ENCODE measurements around the gene PARS2. TPM values are rescaled to one million over a fixed set of nuclear protein-coding genes. Genes with fewer than 3 reads are reported as not detected.

Gene PARS2
- total RNA-seq (6.4 TPM), polyA plus RNA-seq (ENCODE audit: insufficient read depth in 1 of 8, insufficient read length in 8 of 8, low replicate concordance in 1 of 8) (1 to 10 TPM; 4.1 to 5.5 (median 4.6) TPM)
- long read RNA-seq, donor 1, partial matches to known transcripts = 0 of 1 reads
- long read RNA-seq, donor 1, other reads (novel, unspliced or antisense) = 0 of 1 reads
- long read RNA-seq, donor 2 = 0 reads
- long read RNA-seq, donor 3, partial matches to known transcripts = 0 of 3 reads
- long read RNA-seq, donor 3, other reads (novel, unspliced or antisense) = 0 of 3 reads
- long read RNA-seq, donor 4, partial matches to known transcripts = 0 of 2 reads
- long read RNA-seq, donor 4, other reads (novel, unspliced or antisense) = 0 of 2 reads
- long read RNA-seq, donor 5, partial matches to known transcripts = 0 of 4 reads
- long read RNA-seq, donor 5, other reads (novel, unspliced or antisense) = 0 of 4 reads
- long read RNA-seq, donor 6, partial matches to known transcripts = 0 of 2 reads
- long read RNA-seq, donor 6, other reads (novel, unspliced or antisense) = 0 of 2 reads
- long read RNA-seq, donor 7, partial matches to known transcripts = 0 of 4 reads
- long read RNA-seq, donor 7, other reads (novel, unspliced or antisense) = 0 of 4 reads
- long read RNA-seq, donor 8, partial matches to known transcripts = 0 of 4 reads
- long read RNA-seq, donor 8, other reads (novel, unspliced or antisense) = 0 of 4 reads
- long read RNA-seq, donor 9, partial matches to known transcripts = 0 of 4 reads
- long read RNA-seq, donor 9, other reads (novel, unspliced or antisense) = 0 of 4 reads
- long read RNA-seq, donor 10, partial matches to known transcripts = 0 of 4 reads
- long read RNA-seq, donor 10, other reads (novel, unspliced or antisense) = 0 of 4 reads
- long read RNA-seq, donor 11, partial matches to known transcripts = 0 of 2 reads
- long read RNA-seq, donor 11, other reads (novel, unspliced or antisense) = 0 of 2 reads

- Histone ChIP-seq H3K36me3 (ENCODE audit: control insufficient read depth, insufficient read depth, low read length) (no peaks in the 10 kb centered on the region), H3K9me3 (replicated peaks; ENCODE audit: control insufficient read depth, low read depth, low read length) (no peaks in the 10 kb centered on the region), H3K27ac (ENCODE audit: low read length) (peak within 1 kb of the TSS; percentile 78), H3K27me3 (ENCODE audit: control insufficient read depth, insufficient read depth, low read length) (no peaks in the 10 kb centered on the region), H3K4me3 (ENCODE audit: low read length) (peak within 1 kb of the TSS; percentile 92), H3K4me1 (ENCODE audit: control insufficient read depth, insufficient read depth, low read length) (peaks cover 11% of the 10 kb centered on the region)
- WGBS (ENCODE audit: insufficient coverage) = under 1% methylated on average over 51 of the region's 57 CpGs
- DNase-seq = peak; percentile 100
Measured at GRCh38 chr1:54764133-54764921, at the start of gene PARS2. TSS of gene PARS2 (minus strand) at chr1:54764523. CDS start at chr1:54759161, 5,362 bp downstream.

GRCh38 chr1:54814126-54814498 lies 49.8 kb upstream of the PARS2 start:
- Histone ChIP-seq H3K36me3 (ENCODE audit: control insufficient read depth, insufficient read depth, low read length) (no peaks in the 10 kb centered on the region), H3K4me1 (ENCODE audit: control insufficient read depth, insufficient read depth, low read length) (no peaks in the 10 kb centered on the region), H3K27ac (ENCODE audit: low read length) (no peak overlapping the region), H3K9me3 (replicated peaks; ENCODE audit: control insufficient read depth, low read depth, low read length) (no peaks in the 10 kb centered on the region), H3K4me3 (ENCODE audit: low read length) (no peak overlapping the region), H3K27me3 (ENCODE audit: control insufficient read depth, insufficient read depth, low read length) (peaks cover 7% of the 10 kb centered on the region)
- no peak for DNase-seq
- 64% methylated on average over 2 of the region's 10 CpGs for WGBS (ENCODE audit: insufficient coverage)

GRCh38 chr1:54813485-54814125 lies 49.3 kb upstream of the PARS2 start:
- no peak overlapping the region for H3K4me3 ChIP-seq (ENCODE audit: low read length)
- H3K36me3 ChIP-seq (ENCODE audit: control insufficient read depth, insufficient read depth, low read length) = no peaks in the 10 kb centered on the region
- H3K27ac ChIP-seq (ENCODE audit: low read length) = no peak overlapping the region
- 53% methylated on average over 9 of the region's 13 CpGs for WGBS (ENCODE audit: insufficient coverage)
- no peaks in the 10 kb centered on the region for H3K9me3 ChIP-seq (replicated peaks; ENCODE audit: control insufficient read depth, low read depth, low read length)
- no peaks in the 10 kb centered on the region for H3K4me1 ChIP-seq (ENCODE audit: control insufficient read depth, insufficient read depth, low read length)
- peaks cover 7% of the 10 kb centered on the region for H3K27me3 ChIP-seq (ENCODE audit: control insufficient read depth, insufficient read depth, low read length)
- no peak for DNase-seq

GRCh38 chr1:54812801-54813484 lies 48.6 kb upstream of the PARS2 start:
- no peak for DNase-seq
- Histone ChIP-seq H3K4me1 (ENCODE audit: control insufficient read depth, insufficient read depth, low read length) (no peaks in the 10 kb centered on the region), H3K4me3 (ENCODE audit: low read length) (no peak overlapping the region), H3K27ac (ENCODE audit: low read length) (no peak overlapping the region), H3K27me3 (ENCODE audit: control insufficient read depth, insufficient read depth, low read length) (peaks cover 7% of the 10 kb centered on the region), H3K9me3 (replicated peaks; ENCODE audit: control insufficient read depth, low read depth, low read length) (no peaks in the 10 kb centered on the region), H3K36me3 (ENCODE audit: control insufficient read depth, insufficient read depth, low read length) (no peaks in the 10 kb centered on the region)
- 78% methylated on average over 8 of the region's 13 CpGs for WGBS (ENCODE audit: insufficient coverage)

- H3K4me1 ChIP-seq (ENCODE audit: control insufficient read depth, insufficient read depth, low read length) = no peaks in the 10 kb centered on the region
- H3K27me3 ChIP-seq (ENCODE audit: control insufficient read depth, insufficient read depth, low read length) = peaks cover 7% of the 10 kb centered on the region
- H3K9me3 ChIP-seq (replicated peaks; ENCODE audit: control insufficient read depth, low read depth, low read length) = no peaks in the 10 kb centered on the region
- H3K4me3 ChIP-seq (ENCODE audit: low read length) = no peak overlapping the region
- no peaks in the 10 kb centered on the region for H3K36me3 ChIP-seq (ENCODE audit: control insufficient read depth, insufficient read depth, low read length)
- DNase-seq = no peak
- 62% methylated on average over 10 of the region's 18 CpGs for WGBS (ENCODE audit: insufficient coverage)
- no peak overlapping the region for H3K27ac ChIP-seq (ENCODE audit: low read length)
Measured at GRCh38 chr1:54811739-54812655, 47.7 kb upstream of the PARS2 start.

GRCh38 chr1:54811066-54811465 lies 46.7 kb upstream of the PARS2 start:
- no peak overlapping the region for H3K4me3 ChIP-seq (ENCODE audit: low read length)
- no peaks in the 10 kb centered on the region for H3K4me1 ChIP-seq (ENCODE audit: control insufficient read depth, insufficient read depth, low read length)
- H3K27ac ChIP-seq (ENCODE audit: low read length) = no peak overlapping the region
- no peaks in the 10 kb centered on the region for H3K36me3 ChIP-seq (ENCODE audit: control insufficient read depth, insufficient read depth, low read length)
- 87% methylated on average over 5 of the region's 5 CpGs for WGBS (ENCODE audit: insufficient coverage)
- peaks cover 5% of the 10 kb centered on the region for H3K27me3 ChIP-seq (ENCODE audit: control insufficient read depth, insufficient read depth, low read length)
- H3K9me3 ChIP-seq (replicated peaks; ENCODE audit: control insufficient read depth, low read depth, low read length) = no peaks in the 10 kb centered on the region
- no peak for DNase-seq

- H3K4me3 ChIP-seq (ENCODE audit: low read length) = no peak overlapping the region
- WGBS (ENCODE audit: insufficient coverage) = 23% methylated on average over 11 of the region's 13 CpGs
- no peaks in the 10 kb centered on the region for H3K4me1 ChIP-seq (ENCODE audit: control insufficient read depth, insufficient read depth, low read length)
- no peaks in the 10 kb centered on the region for H3K9me3 ChIP-seq (replicated peaks; ENCODE audit: control insufficient read depth, low read depth, low read length)
- peaks cover 4% of the 10 kb centered on the region for H3K27me3 ChIP-seq (ENCODE audit: control insufficient read depth, insufficient read depth, low read length)
- peak; percentile 52 for DNase-seq
- no peaks in the 10 kb centered on the region for H3K36me3 ChIP-seq (ENCODE audit: control insufficient read depth, insufficient read depth, low read length)
- no peak overlapping the region for H3K27ac ChIP-seq (ENCODE audit: low read length)
Measured at GRCh38 chr1:54810153-54810942, 46.0 kb upstream of the PARS2 start.

GRCh38 chr1:54809496-54810074 lies 45.3 kb upstream of the PARS2 start:
- Histone ChIP-seq H3K27ac (ENCODE audit: low read length) (no peak overlapping the region), H3K9me3 (replicated peaks; ENCODE audit: control insufficient read depth, low read depth, low read length) (no peaks in the 10 kb centered on the region), H3K4me3 (ENCODE audit: low read length) (no peak overlapping the region), H3K27me3 (ENCODE audit: control insufficient read depth, insufficient read depth, low read length) (peaks cover 4% of the 10 kb centered on the region), H3K36me3 (ENCODE audit: control insufficient read depth, insufficient read depth, low read length) (no peaks in the 10 kb centered on the region), H3K4me1 (ENCODE audit: control insufficient read depth, insufficient read depth, low read length) (no peaks in the 10 kb centered on the region)
- WGBS (ENCODE audit: insufficient coverage) = no CpG with 5 or more reads among the region's 3 CpGs
- no peak for DNase-seq

Data from muscle of leg (tissue), 16 donors.